Occipital lobe (tissue), 2 donors: Measurements from ENCODE around the gene JMJD6. TPM values are rescaled to one million over a fixed set of nuclear protein-coding genes. Genes with fewer than 3 reads are reported as not detected.
A peak's percentile ranks its signal among the peaks of the same experiment; 100 is the strongest.
"Not testable (repeated sequence)": the region's sequence is repeated elsewhere in the genome, so short reads cannot be mapped to it uniquely, and the experiment has no call there.

Experiments
- DNase-seq: peaks from one replicate; lab custom pipeline; 2025; lab: John Stamatoyannopoulos, UW
- total RNA-seq: library from RNA; depleted of rRNA; stranded (reverse); fragments of >200 nt; gene quantifications from one replicate; pipeline ENCODE4 v1.2.3, GENCODE V29; 2014

The JMJD6 gene
- total RNA-seq, 1 donor from 2014 or later: 20.0 TPM

DNA sequence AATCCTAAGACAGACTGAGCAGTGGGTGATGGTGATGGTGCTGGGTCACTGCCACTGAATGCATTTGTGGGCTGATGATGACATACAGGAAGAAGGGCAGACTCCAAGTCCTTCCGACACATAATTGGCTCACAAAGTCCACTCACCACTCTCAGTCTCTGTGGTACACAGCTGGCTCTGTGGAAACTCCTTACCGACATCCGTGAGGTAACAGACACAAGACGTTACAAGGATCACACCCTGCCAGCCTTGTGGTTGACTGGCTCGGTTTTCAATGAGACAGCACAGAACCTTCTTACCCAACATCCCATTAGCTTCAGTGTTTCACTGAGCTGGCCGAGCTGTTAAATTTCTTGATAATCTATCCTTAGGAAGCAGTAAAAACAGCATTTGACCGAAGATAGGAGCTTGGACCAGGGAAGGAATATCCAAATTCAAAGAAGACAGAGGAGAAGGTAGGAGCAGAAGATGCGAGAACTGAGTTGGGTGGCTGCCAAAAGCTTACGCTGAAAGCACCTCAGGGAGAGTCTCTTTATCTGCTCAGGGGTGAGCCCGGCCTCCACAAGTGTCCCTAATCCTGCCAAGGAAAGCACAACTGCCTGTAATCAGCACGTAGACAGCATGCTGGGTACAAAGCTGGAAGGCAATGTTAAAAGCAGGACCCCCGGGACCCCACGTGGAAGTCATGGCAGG lies 10.1 kb downstream of the JMJD6 start:
- no peak for DNase-seq

- DNase-seq: no peak
Measured at GRCh38 chr17:76715496-76715830, 10.9 kb downstream of the JMJD6 start.

GRCh38 chr17:76714822-76715495 lies 11.4 kb downstream of the JMJD6 start:
- no peak for DNase-seq

GRCh38 chr17:76714336-76714735 lies 12.1 kb downstream of the JMJD6 start:
- no peak for DNase-seq

DNA sequence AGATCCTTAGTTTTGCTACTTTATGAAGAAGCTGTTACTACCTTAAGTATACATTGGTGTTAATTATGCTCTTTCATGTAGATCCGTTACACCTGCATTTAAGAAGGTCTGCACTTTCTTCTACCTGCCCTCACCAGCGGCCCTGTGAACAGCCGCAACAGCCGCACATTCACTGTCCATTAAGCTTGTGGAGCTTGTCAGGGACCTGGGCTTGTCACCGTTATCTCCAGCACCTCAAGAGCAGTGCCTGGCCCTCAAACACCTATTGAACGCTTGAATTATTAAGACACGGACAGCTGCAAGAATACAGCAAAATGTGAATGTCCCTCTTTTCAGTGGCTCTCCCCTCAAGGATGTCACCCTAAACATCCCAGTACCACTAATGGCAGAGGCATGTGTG lies 12.6 kb downstream of the JMJD6 start:
- DNase-seq: no peak

- not testable (repeated sequence) for DNase-seq
Measured at GRCh38 chr17:76712321-76712720, 14.1 kb downstream of the JMJD6 start.

DNA sequence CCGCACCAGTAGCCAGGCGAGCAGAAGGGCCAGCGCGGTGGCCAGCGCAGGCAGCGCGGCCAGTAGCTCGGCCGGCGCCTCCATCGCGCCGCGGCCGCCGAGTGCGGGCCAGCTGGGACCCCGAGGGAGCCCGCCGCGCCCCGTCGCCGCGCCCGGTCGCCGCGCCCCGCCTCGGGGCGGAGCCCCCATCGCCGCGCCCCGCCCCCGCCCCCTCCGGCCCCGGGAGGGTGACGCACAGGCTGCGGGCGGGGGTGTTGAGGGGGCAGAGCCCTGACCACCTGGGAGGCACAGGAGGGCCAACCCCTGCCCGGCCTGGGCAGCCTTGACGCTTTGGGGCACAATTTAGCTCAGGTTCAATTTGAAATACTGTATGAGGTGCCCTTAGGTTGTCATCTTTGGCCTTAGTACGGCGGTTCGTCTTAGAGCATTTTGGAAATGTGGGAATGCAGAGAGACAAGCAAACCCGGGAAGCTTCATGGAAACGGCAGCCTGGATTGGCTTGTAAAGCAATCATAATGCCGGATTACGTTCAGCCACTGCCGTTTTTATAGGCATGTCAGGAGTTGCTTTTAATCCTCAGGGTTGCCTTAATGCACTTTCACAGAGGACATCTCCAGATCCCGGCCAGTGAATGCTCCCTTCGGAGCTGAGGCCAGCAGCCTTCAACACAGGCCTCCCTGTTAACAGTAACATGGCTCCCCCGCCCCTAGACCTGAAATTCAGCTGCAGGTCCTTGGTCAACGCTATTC lies 15.4 kb downstream of the JMJD6 start, which contains the start of gene MXRA7:
TSS of gene MXRA7 (minus strand) at position 103 of the 749 bp plus-strand sequence. CDS start at position 84, 19 bp downstream.
- DNase-seq: peak; percentile 50

DNA sequence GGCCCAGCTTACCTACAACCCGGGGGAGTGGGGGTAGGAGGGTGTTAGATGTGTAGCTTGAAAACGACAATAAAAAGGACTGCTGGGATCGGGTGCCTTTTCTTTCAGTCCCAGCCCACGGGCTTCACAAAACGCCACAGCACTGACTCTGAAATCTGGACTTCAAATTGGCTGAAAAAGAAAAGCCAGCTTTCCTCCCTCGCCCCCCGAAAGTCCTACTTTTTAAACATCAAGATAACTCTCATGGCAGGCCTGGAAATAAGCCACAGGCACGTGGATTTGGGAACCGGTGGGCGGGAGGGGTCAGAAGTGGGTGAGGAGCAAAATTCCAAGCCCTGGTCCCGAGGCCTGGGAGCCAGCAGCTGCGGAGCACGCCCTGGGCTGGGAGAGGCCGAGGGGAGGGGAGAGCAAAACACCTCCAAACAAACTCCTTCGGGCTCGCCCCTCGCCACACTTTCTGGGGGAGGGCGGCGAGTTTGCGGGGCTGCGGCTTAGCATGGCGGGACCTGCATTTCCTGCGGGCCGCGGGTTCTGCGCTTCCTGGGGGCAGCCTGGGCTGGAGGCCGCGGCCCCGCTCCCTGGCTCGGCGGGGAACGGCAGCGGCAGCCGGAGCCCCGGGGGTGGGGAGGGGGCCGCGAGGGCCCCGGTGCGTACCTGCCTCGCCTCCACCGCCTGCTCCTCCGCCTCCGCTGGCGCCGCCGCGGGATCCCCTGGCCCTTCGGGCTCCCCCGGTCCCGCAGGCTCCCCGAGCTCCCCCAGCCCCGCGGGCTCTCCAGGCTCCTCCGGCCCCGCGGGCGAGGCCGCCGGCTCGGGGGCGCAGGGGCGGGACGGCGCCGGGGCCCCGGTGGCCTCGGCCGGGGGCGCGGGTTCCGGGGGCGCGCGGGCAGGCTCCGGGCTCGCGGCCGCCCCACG lies 16.2 kb downstream of the JMJD6 start:
- not testable (repeated sequence) for DNase-seq

GRCh38 chr17:76709077-76709950 lies 17.1 kb downstream of the JMJD6 start:
- DNase-seq: peak; percentile 45

DNA sequence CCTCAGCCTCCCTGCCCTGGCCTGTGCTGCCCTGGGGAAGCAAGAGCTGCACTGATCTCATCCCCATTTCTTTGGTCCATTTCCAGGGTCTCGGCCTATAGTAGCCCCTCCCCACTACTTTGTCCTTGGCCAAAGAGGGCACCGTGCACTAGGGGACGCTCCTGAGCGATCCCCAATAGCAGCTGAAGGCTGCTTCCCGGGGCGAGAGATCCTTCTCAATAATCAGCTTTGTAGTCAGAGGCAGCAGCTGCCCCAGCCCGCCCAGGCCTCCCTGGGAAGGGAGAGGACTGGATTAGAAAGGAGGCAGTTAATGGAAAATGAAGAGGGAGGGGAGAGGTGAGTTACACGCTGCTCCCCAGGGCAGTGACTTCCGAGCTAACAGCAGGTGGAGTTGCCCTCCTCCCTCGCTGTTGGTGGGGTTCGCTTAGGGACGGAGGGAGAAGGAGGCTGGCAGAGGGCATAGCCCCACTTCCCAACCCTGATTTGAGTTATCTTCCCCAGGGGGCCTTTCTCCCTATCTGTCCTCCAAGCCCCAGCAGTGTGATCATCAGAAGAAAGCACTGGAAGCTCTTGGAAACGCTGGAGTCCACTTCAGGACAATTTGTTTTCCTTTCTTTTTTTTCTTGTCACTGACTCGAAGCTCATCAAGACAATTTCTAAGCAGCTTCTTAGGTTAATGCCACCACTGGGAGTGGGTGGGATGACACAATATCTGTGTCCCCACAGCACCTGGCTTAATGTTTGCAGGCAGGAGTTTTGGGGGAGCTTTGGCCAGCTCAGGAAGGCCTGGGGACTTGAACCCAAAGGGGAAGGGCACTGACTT lies 18.2 kb downstream of the JMJD6 start:
- peak; percentile 29 for DNase-seq

DNA sequence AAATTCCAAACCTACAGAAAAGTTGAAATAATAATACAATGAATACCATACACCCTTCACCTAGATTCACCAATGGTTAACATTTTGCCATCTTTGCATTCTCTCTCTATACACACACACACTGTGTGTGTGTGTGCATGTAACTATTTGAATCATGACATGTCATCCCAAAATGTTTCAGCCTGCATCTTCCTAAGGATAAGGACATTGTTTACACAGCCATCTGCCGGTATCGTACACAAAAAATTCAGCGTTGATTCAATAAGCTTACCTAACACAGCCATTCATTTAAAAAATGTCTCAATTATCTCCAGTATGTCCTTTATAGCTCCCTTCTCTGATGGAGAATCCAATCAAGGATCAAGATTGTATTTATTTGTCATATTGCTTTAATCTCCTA lies 19.6 kb downstream of the JMJD6 start:
- DNase-seq: no peak

GRCh38 chr17:76704805-76705204 lies 21.6 kb downstream of the JMJD6 start:
- DNase-seq: no peak

- no peak for DNase-seq
Measured at GRCh38 chr17:76702941-76703637, 23.3 kb downstream of the JMJD6 start.

DNA sequence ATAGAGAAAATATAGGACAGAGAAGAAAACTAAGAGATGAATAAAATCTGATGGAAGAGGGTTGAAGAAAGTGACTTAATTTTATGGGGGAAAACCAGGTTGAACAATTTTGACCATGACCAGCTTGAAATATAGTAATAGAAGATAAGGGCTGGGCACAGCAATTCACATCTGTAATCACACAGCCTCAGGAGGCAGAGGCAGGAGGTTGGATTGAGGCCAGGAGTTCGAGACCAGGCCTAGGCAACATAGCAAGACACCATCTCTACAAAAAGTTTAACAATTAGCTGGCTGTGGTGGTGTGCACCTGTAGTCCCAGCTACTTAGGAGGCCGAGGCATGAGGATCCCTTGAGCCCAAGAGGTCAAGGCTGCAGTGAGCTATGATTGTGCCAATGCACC lies 24.3 kb downstream of the JMJD6 start:
- no peak for DNase-seq

DNA sequence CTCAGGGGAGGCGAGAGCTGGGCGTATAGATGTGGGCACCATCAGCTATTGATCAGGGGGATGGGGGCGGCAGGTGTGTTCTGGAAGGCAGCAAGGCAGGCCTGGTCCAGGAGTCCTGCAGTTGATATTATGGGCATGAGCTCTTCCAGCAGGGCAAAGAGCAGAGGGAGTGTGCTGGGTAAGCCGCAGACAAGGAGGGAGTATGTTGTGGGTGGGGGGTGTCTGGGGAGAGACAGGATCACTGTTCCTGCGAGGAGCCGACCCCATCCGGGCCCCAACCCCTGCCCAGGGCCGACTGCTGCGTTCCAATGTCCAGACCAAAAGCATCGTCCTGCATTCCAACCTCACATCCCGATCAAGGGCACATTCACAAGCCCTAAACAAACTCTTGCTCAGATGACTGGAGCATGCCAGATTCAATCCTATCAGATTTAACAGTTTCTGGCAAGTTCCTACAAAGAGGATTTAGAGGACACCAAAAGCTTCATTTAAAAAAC lies 24.9 kb downstream of the JMJD6 start:
- no peak for DNase-seq

GRCh38 chr17:76700617-76701470 lies 25.6 kb downstream of the JMJD6 start:
- DNase-seq: no peak

- no peak for DNase-seq
Measured at GRCh38 chr17:76700270-76700616, 26.2 kb downstream of the JMJD6 start.

GRCh38 chr17:76698466-76698977 lies 27.9 kb downstream of the JMJD6 start:
- not testable (repeated sequence) for DNase-seq
